HCT116 (cell line): ENCODE results near the gene CATSPERZ. TPM values are rescaled to one million over a fixed set of nuclear protein-coding genes. Genes with fewer than 3 reads are reported as not detected.

Source experiments
- ATAC-seq: fragments of 200-7000 bp; cut with Tn5 transposase; 2 replicates; pipeline ENCODE4 v1.9.1; 2020; ENCODE audit warnings: mild to moderate bottlenecking, moderate library complexity
- BruUV-seq: library from RNA; stranded (reverse); fragments of 400-500 nt; replicated peaks from 2 replicates; lab custom pipeline; 2021; lab: Mats Ljungman, UMichigan
- CTCF ChIA-PET: fragments of 300-600 bp; sonication (Branson Sonifier 250); formaldehyde crosslinking; loops from one replicate; lab custom pipeline; 2021; ENCODE audit warnings: antibody characterized with exemption; lab: Charles Lee
- POLR2A ChIA-PET: fragments of 300-600, 350-600 bp; sonication (Branson Sonifier 250); formaldehyde crosslinking; loops from one replicate; lab custom pipeline; 2021; ENCODE audit warnings: antibody characterized with exemption; lab: Charles Lee
- RAD21 ChIA-PET, 2 experiments: fragments of 300-600 bp; sonication (Branson Sonifier 250); formaldehyde crosslinking; loops; one replicate each; lab custom pipeline; 2023; ENCODE audit warnings: low total read pairs in 2 of 2; ENCODE audit not compliant: uncharacterized antibody in 2 of 2, unreplicated experiment in 2 of 2, low non-redundant PET in 1 of 2; lab: Charles Lee
- DNase-seq: peaks from one replicate; pipeline ENCODE4 v3.0.0-alpha.2; 2010; ENCODE audit warnings: low read depth, low spot score
- H2AFZ ChIP-seq: fragments of 200-600 bp; shearing (Covaris generic), sonication (generic); 2 replicates; pipeline ENCODE4 v1.6.1; 2017; ENCODE audit warnings: low read depth, mixed run types, mixed read lengths, antibody characterized with exemption, low read length; ENCODE audit not compliant: poor library complexity, severe bottlenecking
- H3K27ac ChIP-seq: 2 replicates; pipeline ENCODE4 v1.5.1; 2012; ENCODE audit warnings: low read depth, low read length
- H3K27me3 ChIP-seq: fragments of 200-600 bp; sonication (generic); 2 replicates; pipeline ENCODE4 v1.6.1; 2016; ENCODE audit warnings: mixed run types, low read length, mixed read lengths; ENCODE audit not compliant: insufficient read depth
- H3K36me3 ChIP-seq, 2 experiments: fragments of 200-500 bp in 1 of 2; fragments of 200-600 bp in 1 of 2; sonication (Bioruptor generic) in 1 of 2; sonication (generic) in 1 of 2; 2 replicates each; pipeline versions ENCODE4 v1.5.1 to v1.6.1; 2014 to 2016; ENCODE audit warnings: low read length in 2 of 2, inconsistent platforms in 1 of 2, mixed read lengths in 1 of 2, mixed run types in 1 of 2; ENCODE audit not compliant: insufficient read depth in 2 of 2, control insufficient read depth in 1 of 2
- H3K4me1 ChIP-seq, 2 experiments: fragments of 200-600 bp in 1 of 2; sonication (generic) in 1 of 2; 2 replicates each; pipeline versions ENCODE4 v1.5.1 to v1.6.1; 2012 to 2017; ENCODE audit warnings: low read length in 2 of 2, inconsistent platforms in 1 of 2, mild to moderate bottlenecking in 1 of 2, mixed read lengths in 1 of 2, mixed run types in 1 of 2, moderate library complexity in 1 of 2; ENCODE audit not compliant: insufficient read depth in 2 of 2, control insufficient read depth in 1 of 2
- H3K4me2 ChIP-seq: fragments of 200-600 bp; sonication (generic); 2 replicates; pipeline ENCODE4 v1.6.1; 2017; ENCODE audit warnings: mixed run types, low read length, mixed read lengths
- H3K4me3 ChIP-seq, 2 experiments: fragments of 200-600 bp in 1 of 2; sonication (generic) in 1 of 2; replicated peaks in 1 of 2; 2 replicates each; pipeline ENCODE4 v1.5.1; 2011 to 2016; ENCODE audit warnings: low read length in 2 of 2, control low read depth in 1 of 2, low read depth in 1 of 2, mild to moderate bottlenecking in 1 of 2, mixed read lengths in 1 of 2, mixed run types in 1 of 2
- H3K79me2 ChIP-seq: fragments of 200-600 bp; sonication (generic); 2 replicates; pipeline ENCODE4 v1.6.1; 2017; ENCODE audit warnings: mild to moderate bottlenecking, mixed run types, low read length, moderate library complexity, mixed read lengths; ENCODE audit not compliant: insufficient read depth
- H3K9ac ChIP-seq: fragments of 200-600 bp; sonication (generic); 2 replicates; pipeline ENCODE4 v1.6.1; 2016; ENCODE audit warnings: low read length, mixed read lengths
- H3K9me2 ChIP-seq: fragments of 200-600 bp; sonication (generic), shearing (Covaris generic); 2 replicates; pipeline ENCODE4 v1.6.1; 2017; ENCODE audit warnings: mixed run types, mild to moderate bottlenecking, moderate library complexity; ENCODE audit not compliant: insufficient read depth
- H3K9me3 ChIP-seq, 2 experiments: fragments of 200-500 bp in 1 of 2; fragments of 200-600 bp in 1 of 2; sonication (Bioruptor generic) in 1 of 2; sonication (generic) in 1 of 2; 2 replicates each; pipeline ENCODE4 v1.6.1; 2014 to 2017; ENCODE audit warnings: low read length in 2 of 2, mixed read lengths in 2 of 2, inconsistent platforms in 1 of 2, low read depth in 1 of 2, mild to moderate bottlenecking in 1 of 2, mixed run types in 1 of 2, moderate library complexity in 1 of 2; ENCODE audit not compliant: control insufficient read depth in 1 of 2, insufficient read depth in 1 of 2
- H4K20me1 ChIP-seq: fragments of 200-600 bp; sonication (generic), shearing (Covaris generic); 2 replicates; pipeline ENCODE4 v1.6.1; 2017; ENCODE audit warnings: mixed run types, mild to moderate bottlenecking, moderate library complexity; ENCODE audit not compliant: insufficient read depth
- ATF3 ChIP-seq: IDR thresholded peaks from 2 replicates; pipeline ENCODE4 v1.6.1; 2012
- CBX3 ChIP-seq: IDR thresholded peaks from 2 replicates; pipeline ENCODE4 v1.6.1; 2012; ENCODE audit warnings: low read depth
- CTCF ChIP-seq, 3 experiments: fragments of 200-600 bp in 1 of 3; sonication (generic) in 1 of 3; IDR thresholded peaks in 2 of 3; conservative IDR thresholded peaks in 1 of 3; 2 replicates each; pipeline ENCODE4 v1.5.1; 2012 to 2017; ENCODE audit warnings: low read depth in 2 of 3, low read length in 2 of 3, antibody characterized with exemption in 1 of 3, borderline replicate concordance in 1 of 3, control low read depth in 1 of 3, mild to moderate bottlenecking in 1 of 3, mixed read lengths in 1 of 3, mixed run types in 1 of 3, moderate library complexity in 1 of 3; ENCODE audit not compliant: insufficient read depth in 1 of 3
- EGR1 ChIP-seq: IDR thresholded peaks from 2 replicates; pipeline ENCODE4 v1.6.1; 2012; ENCODE audit warnings: low read depth
- ELF1 ChIP-seq: IDR thresholded peaks from 2 replicates; pipeline ENCODE4 v1.6.1; 2012; ENCODE audit warnings: low read depth, borderline replicate concordance
- EZH2 ChIP-seq: fragments of 200-600 bp; sonication (generic); IDR thresholded peaks from 2 replicates; pipeline ENCODE4 v1.6.1; 2017; ENCODE audit warnings: antibody characterized with exemption, mixed run types
- FOSL1 ChIP-seq: IDR thresholded peaks from 2 replicates; pipeline ENCODE4 v1.6.1; 2012; ENCODE audit warnings: low read depth
- POLR2AphosphoS5 ChIP-seq: IDR thresholded peaks from 2 replicates; pipeline ENCODE4 v1.6.1; 2011; ENCODE audit warnings: mild to moderate bottlenecking, low read depth, low read length, moderate library complexity
- SRF ChIP-seq: IDR thresholded peaks from 2 replicates; pipeline ENCODE4 v1.6.1; 2012; ENCODE audit warnings: low read depth
- TCF7L2 ChIP-seq: IDR thresholded peaks from 2 replicates; pipeline ENCODE4 v1.7.0; 2011; ENCODE audit warnings: borderline replicate concordance, inconsistent platforms; ENCODE audit not compliant: insufficient read depth, insufficient read length; ENCODE audit errors: extremely low read depth
- ZFX ChIP-seq: fragments of 450-650 bp; IDR thresholded peaks from 2 replicates; pipeline ENCODE4 v1.6.1; 2017
- intact Hi-C: fragments of 100-400 bp; cut with micrococcal nuclease; formaldehyde crosslinking; loops from 2 replicates; pipeline ENCODE4 v1.10.0; 2022
- total RNA-seq: library from RNA; stranded (reverse); gene quantifications from one replicate; pipeline ENCODE4 v1.2.1, GENCODE V29; 2021; ENCODE audit not compliant: unreplicated experiment

CATSPERZ gene
- total RNA-seq, 1 experiment from 2014 or later = 1.7 TPM

- intact Hi-C loops = no loop called here
- Histone ChIP-seq H3K27ac (no peak overlapping the region), H3K27me3 (no peaks in the 10 kb centered on the region), H3K4me2 (peak overlapping the region; percentile 22; the same call in 1 of the 2 replicates), H3K9me3 (no peaks in the 10 kb centered on the region), H4K20me1 (no peaks in the 10 kb centered on the region), H3K36me3 (peaks cover 7% of the 10 kb centered on the region in 2 experiments; a peak in 2 of 4 replicates), H3K4me1 (peaks cover 22 to 56% of the 10 kb centered on the region in 2 experiments), H3K4me3 (no peak overlapping the region), H3K9ac (peak overlapping the region; percentile 26; the same call in 1 of the 2 replicates), H3K79me2 (peaks cover 29% of the 10 kb centered on the region), H3K9me2 (no peaks in the 10 kb centered on the region), H2AFZ (no peak overlapping the region)
- ChIA-PET POLR2A (interaction anchor here (1.1 kb wide), 1 partner anchor 36 kb away, joined by 3 read pairs; no protein-coding TSS in a partner anchor), RAD21 (no interaction called here), CTCF (no interaction called here)
- DNase-seq (no peak), ATAC-seq (no peak)
- no TSS peak for BruUV-seq
- TF ChIP-seq CTCF (IDR thresholded peaks at IDR 0.05 in 2 of 3, conservative IDR thresholded peaks at IDR 0.05 in 1 of 3; ENCODE audit: borderline replicate concordance in 1 of 3, insufficient read depth in 1 of 3, low read depth in 2 of 3, low read length in 2 of 3) (no peak), ELF1 (no peak), EZH2 (no peak), ZFX (no peak), POLR2AphosphoS5 (no peak), EGR1 (no peak), CBX3 (no peak), TCF7L2 (no peak), FOSL1 (no peak), SRF (no peak), ATF3 (no peak)
These were observed 20.4 kb downstream of the CATSPERZ start for GRCh38 chr11:64320556-64320955.
